T1000 (cell line): ENCODE measurements around the gene WDFY2.

ENCODE experiments used
- DNase-seq: peaks from one replicate; lab custom pipeline; 2025; ENCODE audit warnings: mixed read lengths; lab: John Stamatoyannopoulos, UW

The WDFY2 gene

DNA sequence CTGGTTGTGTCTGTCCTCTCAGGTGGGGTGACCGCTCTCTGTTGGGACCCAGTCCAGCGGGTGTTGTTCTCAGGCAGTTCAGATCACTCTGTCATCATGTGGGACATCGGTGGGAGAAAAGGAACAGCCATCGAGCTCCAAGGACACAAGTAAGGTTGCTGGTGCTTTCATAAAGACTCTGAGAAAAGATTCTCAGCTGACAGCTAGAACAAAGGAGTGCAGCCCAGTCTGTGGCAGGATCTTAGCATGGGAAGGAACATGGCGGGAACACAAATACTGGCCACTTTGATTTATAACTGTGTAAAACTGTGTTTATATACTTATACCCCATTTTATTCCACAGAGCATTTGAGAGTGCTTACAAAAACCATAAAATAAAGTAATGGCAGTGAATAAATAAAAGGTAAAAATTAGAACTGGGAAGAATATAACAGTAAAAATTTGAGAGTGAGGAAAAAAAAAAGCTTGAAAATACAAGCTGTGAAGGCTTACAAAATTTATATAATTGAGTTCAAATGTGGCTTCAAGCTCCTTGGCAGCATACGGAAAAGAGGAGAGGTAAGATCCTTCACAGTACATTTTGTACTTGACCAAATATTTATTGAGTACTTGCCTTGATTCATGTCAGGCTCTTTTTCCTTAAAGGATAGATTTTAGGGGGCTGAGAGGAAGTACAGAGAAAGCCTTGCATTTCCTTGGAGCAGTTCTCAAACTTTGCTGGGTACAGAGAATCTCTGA is 154.9 kb downstream of the WDFY2 start:
- DNase-seq: no peak

DNA sequence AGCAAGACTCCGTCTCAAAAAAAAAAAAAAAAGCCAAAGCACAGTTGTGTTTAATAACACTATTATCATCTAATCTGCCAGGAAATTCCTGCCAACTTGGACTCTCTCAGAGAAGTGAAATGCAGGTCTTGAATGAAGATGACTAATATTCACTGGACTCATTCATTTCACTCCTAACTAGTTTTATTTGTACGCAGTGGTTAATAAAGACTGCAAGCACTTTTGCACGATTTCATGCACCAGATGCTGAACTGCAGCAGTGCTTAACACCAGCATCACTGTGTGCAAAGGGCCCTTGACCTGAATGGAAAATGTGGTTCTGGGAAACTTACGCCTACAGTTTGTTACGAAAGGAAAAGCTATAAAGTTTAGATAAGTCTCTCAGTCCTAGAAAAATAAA is 156.4 kb downstream of the WDFY2 start:
- no peak for DNase-seq

DNA sequence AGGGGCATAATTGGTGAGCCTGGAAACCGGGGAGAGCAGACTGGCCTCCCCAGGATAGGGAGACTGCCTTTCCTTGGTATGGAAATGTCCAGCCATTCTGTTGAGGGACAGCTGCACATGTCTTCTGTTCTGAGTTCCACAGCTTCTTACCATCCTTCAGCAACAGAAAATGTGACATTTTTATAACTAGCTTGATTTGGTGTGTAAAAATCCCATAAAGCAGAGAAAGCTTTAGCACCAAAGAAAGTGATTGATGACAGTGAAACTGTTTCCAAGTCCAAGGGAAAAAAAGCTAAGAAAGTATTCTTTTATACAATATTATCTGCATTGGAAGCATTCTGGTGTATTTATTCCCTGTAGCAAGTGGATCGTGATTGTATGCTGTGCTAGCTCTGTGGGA is 157.8 kb downstream of the WDFY2 start:
- DNase-seq: no peak

DNA sequence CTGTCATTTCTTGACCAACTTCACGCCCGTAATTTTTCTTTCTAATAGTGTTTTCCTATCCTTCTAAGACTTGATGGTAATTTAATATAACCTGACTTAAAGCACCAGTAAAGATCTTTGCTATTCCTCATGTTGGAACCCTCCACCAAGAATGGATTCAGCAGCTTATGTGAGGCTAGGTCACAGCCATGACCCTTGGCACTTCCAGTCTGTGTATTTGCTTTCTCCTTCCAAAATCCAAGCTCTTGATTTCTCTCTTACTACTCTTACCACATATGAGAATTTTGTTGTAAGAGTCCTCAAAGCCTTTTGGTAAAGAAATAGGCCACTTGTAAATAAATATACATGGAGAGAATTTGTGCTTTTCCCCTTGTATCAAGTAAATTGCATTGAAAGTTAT is 158.3 kb downstream of the WDFY2 start:
- DNase-seq: no peak

DNA sequence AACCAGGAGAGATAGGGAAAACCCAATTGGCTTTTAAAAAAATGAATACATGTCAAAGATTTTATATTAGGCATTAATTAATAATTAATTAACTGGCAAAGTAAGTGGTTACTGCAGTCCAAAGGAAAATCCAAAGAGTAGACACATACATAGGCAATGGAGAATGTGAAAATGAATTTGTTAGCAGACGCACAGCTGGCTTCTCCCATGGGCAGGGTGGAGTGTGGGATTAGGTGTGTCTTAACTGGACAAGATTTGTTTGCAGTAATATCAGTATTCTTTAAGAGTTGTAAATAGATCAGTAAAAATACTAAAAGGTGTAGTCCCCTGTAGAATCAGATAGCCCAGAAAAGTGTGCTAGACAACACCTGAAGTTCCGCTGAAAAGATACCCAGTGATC is 161.0 kb downstream of the WDFY2 start:
- DNase-seq: no peak

DNA sequence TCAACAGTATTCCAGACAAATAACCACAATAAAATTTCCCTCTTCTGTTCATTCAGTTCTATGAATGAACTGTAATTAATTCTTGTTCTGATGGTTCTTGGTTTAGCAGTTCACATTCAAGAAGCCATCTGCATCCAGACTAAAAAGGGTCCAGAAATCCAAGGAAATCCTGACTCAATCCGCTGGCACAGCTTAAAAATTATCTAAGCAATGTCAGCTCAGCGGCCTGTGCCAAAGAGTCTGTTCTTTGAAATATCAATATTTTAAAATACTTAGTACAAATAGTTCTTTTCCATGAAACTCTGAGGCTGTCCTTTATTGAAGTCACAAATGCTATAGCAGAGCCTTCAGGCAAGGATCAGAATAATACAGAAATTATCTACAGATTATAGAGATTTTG is 162.5 kb downstream of the WDFY2 start:
- no peak for DNase-seq

DNA sequence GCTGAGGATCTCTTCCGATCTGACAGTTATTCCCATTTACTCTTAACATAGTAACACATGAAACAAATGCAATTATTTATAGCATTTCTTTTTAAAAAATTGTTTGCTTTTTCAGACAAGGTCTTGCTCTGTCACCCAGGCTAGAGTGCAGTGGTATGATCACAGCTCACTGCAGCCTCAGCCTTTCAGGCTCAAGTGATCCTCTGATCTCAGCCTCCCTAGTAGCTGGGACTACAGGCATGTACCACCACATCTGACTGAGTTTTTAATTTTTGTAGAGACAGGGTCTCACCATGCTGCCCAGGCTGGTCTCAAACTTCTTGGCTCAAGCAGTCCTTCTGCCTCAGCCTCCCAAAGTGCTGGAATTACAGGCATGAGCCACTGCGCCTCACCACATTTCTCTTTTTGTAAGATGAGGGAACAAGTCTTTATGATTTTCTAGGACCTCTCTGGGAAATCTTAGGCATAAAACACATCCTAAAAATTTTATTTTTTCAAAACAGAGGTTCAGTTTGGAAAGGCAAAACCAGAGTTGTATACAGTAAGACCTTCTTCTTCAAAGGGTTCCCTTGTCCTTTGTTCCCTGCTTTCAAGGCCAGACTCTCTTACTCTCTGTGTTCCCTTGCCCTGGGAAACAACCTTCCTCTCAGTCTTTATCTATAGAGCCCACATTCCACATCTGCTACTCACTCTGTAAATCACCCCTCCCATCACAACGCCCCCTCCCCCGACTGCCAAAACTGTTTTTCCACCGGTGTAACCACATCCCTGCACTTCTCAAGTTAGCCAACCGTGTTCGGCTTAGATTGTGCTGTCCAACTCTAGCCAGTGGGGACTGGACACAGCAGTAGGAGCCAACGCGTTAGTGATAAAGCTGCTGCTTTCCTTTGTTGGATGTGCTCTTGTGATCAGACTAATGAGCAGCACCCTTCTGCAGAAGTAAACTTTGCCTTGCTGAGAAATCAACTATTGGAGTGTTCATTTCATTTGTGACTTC is 163.5 kb downstream of the WDFY2 start:
- DNase-seq: no peak

DNA sequence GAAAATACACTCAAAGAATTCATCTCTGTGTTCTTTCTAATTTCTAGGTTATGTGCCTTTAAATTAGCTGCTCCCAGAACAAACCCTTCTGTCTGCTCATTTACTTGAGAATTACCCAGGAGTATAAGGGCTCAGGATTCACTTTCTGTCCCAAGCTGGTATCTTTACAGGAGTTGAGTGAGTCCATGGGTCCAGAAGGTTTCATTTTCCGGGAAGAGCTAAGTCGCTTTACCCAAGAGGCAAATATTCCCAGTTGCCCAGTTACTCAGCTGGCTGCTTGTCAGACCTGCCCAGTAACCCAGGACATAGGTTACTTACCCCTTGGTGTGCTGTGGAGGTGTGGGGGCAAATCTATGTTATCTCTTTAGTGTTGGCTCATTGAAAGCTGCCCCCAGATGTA is 172.4 kb downstream of the WDFY2 start:
- no peak for DNase-seq

DNA sequence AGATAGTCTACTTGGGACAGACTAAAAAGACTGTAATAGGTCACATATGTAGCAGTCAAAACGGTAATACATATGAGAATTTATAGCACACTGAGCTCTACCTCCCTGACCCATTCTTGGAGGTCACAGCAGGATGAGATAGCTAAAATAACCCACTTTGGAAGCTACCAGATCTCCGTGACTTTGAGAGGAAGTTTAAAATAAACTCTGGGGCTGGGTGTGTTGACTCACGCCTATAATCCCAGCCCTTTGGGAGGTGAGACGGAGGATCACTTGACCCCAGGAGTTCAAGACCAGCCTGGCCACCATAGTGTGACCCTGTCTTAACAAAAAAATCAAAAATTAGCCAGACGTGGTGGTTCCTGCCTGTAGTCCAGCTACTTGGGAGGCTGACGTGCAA is 174.4 kb downstream of the WDFY2 start:
- no peak for DNase-seq

DNA sequence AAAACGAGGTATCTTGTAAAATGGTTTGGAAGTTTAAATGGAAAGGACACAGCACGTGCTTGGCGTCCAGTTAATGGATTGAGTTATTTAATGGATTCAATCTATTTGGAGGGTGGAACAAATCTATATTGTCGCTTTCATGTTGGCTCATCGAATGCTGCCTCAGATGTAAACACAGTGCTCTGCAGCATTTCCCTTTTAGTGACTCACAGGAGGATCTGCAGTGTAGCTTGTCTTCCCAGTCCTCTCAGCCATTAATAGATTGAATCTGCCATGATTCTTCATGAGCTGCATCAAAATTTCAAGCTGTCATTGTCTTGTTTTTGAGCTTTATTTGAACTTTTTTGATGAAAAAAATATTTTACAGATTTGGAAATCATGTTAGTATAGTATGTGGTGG is 175.0 kb downstream of the WDFY2 start:
- no peak for DNase-seq

DNA sequence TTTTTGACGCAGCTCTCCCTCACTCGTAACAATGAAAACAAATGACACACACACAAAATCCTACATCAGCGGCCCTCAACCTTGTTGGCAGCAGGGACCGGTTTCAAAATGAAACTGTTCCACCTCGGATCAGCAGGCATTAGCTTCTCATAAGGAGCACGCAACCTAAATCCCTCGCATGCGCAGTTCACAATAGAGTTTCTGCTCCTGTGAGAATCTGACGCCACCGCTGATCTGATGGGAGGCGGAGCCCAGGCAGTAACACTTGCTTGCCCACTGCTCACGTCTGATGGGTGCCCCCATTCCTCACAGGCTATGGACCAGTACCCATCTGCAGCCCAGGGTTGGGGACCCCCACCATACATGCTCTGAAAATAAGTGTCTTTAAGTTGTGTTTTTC is 176.3 kb downstream of the WDFY2 start:
- no peak for DNase-seq

DNA sequence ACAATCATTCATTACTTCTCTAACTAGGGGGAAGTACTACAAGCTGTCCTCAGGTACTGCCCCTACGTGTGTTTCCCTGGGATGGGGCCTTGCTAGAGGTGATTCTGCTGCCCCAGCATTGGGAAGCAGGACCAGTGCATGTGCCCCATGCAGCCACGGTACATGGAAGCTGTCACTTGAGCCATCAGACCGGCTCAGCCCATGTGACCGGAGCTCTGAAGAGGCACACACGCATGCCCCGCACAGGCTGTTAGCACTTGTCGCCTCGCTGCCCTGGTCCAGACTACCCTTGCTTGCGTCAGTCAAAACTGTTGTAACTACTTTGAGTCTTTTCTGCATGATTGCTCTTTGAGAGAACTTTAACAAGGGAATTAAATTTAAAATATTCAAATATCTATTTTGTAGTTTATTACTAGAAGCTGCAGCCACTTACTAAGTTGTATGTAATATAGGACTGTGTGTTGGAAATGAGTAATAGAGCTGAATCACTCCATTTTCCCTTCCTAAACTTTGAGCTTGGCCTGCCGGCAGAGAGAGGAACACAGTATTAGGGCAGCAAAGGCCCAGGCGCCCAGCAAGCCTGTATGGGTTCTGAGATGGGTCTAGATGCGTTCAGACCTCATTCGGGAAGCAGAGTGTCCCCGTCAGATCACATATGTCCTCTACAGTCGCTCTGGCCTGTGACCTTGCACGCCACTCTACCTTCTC is 177.5 kb downstream of the WDFY2 start:
- DNase-seq: no peak

DNA sequence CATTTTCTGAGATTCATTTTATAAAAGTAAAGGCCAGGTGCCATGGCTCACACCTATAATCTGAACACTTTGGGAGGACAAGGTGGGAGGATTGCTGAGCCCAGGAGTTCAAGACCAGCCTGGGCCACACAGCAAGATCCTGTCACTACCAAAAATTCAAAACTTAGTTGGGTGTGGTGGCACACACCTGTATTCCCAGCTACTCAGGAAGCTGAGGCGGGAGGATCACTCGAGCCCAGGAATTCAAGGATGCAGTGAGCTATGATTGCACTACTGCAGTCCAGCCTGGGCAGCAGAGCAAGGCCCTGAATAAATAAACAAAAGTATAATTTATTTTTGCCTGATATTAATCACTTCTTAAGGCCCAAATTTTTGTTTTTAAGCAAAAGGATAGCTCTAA is 179.2 kb downstream of the WDFY2 start:
- DNase-seq: no peak

DNA sequence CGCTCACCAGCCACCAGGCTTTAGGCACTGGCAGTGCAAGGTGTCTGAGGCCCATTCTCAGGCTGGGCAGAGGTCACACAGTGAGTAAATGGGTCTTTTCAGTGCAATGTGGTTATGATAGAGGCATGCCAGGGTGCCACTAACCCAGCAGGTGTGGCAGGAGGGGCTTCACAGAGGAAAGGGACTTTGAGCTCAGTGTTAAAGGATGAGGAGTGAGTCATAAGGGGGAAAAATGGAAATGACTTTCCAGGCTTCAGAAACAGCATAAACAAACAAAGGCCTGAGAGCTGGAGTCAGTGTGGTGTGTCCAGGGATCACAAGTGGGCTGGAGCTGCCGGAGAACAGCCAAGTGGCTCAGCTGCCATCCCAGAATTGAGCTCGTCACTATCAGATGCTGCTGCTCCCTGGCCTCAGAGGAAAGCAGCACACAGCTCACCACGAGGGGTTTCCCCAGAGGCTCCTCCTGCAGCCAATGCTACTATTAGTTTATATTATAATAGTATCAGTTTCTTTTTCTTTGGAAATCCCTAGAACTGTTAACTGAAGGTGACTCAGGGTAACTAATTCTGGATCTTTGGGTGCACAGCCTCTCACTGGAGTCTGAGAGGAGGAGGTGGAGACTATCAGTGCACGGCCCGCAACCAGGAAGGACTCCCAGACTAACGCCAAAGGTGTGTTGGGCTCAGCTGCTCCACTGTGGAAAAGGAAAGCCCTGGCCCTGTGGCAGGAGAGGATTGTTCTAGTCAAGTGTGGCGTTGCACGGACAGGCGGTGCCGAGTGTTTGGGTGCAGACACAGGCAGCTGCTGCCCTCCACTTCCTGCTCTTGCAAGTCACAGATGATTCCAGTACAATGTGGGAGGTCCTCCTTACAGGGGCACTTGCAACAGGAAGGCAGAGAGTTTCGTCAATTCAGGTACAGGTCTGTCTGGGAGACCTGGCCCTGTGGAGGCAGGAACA is 180.2 kb downstream of the WDFY2 start:
- peak; percentile 27 for DNase-seq

DNA sequence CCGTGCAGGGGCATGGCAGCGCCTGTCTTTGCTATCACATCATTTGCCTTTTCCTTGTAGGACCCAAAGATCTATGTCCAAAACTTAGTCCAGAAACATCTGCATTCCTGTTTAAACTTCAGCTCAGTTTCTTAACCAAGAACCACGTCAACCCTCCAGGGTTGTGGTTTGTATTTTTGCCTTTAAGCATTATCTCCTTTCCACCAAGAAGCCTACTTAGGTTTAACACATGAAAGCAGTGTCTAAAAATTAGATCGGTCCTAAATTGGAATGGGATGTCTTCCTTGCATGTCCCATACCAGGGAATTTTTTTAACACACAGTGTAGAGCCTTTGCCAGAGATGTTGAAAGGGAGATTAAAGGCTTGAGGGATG is 180.9 kb downstream of the WDFY2 start:
- no peak for DNase-seq

DNA sequence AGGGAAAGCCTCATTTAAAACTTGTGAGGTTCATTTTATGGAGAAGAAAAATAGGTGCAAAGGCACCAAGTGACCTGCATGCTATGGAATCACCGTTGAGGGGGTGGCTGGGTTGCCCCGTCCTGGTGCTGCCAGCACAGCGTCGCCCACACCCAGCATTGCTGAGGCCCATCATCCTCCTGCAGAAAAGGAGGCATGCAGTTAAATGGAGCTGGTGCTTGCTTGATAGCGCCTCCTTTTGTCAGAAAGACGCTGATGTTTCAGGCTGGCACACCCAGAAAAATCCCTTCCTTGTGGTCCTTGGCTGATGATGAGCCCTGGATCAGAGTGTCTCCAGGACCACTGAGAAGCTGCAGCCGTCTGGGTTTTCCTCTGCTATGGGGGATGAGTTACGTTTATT is 182.8 kb downstream of the WDFY2 start:
- no peak for DNase-seq

DNA sequence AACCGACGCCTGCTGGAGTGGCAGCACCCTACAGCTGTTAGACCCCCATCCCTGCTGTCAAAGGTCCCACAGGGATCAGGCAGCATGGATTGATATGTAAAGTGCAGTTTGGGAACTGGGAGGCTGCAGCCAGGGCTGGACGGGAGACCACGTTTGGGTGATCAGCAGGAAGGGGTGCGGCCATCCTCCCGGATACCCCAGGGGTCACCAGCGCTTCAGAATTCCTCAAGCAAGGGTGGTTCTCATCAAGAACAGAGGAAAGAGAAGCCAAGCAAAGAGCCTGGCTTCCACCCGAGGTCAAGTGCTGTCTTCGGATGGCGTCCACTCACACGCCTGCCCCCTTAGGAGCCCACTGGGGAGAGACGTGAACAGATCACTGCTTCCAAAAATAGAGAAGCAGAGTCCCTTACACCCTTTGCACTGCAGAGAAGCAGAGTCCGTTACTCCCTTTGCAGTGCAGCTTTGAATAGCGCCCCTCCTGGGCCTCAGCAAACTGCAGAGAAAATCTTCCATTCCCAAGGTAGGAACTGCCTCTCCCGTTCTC is 184.2 kb downstream of the WDFY2 start:
- no peak for DNase-seq

DNA sequence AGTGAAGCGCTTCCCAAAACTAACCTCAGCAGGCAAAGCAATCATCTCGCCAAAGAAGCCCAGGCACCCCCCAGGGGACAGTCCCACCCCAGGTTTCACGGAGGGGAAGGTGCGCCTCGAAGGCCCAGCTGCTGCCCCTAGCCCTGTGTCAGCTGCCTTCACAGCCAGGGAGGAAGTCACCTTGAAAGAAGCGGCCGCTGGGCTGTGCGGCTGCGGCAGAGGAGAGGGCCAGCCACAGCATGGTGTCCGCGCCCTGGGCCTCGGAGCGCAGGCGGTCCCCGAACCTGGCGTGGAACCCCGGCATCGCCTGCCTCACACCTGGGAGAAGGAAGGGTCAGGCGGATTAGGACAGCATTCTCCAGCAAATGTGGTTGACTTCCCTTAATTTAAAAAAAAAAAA is 184.7 kb downstream of the WDFY2 start:
- DNase-seq: no peak

DNA sequence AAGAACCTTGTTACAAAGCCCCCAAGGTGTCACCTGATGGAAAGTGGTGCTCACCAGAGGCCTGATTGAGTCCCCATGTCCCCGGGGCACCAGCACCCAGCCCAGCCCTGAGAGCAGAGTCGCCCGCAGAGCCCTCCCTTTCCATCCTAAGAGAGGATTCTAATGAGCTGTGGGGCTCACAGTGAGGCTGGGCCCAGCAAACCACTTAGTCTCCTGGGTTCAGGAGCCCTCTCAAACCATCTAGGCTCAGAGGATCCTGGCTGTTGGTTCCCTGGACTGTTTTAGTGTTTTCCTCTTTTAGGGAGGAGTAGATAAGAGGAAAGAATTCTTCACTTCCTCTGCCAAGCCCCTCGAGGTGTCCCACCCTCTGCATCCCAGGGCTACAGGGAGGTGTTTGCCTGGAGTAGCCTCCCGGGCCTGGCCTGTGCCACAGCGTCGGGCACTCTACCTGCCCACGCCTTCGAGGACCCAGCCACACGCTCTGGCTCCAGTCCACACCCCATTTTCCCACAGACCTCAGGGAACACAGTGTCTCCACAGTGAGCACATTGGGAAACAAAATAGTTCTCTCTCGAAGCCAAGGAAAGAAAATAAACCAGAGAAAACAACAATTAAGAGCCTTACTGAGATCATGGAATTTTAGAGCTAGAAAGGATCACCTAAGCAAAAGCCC is 185.3 kb downstream of the WDFY2 start:
- DNase-seq: no peak

DNA sequence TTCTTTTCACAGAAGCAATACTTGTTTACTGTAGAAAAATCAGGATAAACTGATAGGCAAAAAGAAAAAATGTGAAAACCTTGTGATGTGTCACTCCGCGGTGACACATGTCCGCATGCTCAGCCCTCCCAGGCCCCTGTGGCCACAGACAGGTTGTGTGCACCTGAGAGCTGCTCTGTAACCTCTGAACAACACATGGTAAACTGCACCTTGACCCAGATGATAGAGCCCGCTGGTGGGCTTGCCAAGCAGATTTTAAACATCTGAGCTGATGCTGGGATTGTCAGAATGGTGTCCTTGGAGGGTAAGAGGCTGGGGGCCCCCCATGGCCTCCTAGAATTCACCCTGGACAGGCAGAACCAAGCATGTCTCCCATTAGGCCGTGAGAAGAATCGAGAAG is 185.9 kb downstream of the WDFY2 start:
- DNase-seq: no peak
